GM18508 (cell line): ENCODE data around the gene CA7.
"Not testable (repeated sequence)": the region's sequence is repeated elsewhere in the genome, so short reads cannot be mapped to it uniquely, and the experiment has no call there.

Experiments used
- ATAC-seq: cut with Tn5 transposase; IDR thresholded peaks from one replicate; pipeline ENCODE4 v1.9.1; 2021; ENCODE audit warnings: moderate number of reproducible peaks; ENCODE audit not compliant: insufficient read depth, unreplicated experiment

Gene CA7

DNA sequence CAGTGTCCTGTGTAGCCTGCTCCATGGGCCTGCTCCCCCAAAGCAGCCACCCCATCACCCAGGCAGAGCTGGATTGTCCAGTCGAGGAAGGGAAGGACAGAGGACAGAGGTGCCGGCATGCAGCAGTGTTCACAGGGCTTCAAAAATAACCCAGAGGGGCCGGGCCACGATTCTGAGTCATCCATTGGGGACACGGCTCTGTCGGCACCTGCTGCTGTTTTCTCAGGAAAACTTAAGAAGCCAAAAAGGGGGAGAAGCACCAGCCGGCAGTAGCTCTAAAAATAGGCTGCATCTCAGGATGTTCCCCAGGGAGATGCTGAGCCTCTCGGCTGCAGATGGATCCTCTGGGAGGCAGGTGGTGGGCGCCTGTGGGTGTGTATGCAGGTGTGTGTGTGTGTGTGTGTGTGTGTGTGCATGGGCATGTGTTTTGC, 1.6 kb downstream of the CA7 start:
- ATAC-seq = no peak

DNA sequence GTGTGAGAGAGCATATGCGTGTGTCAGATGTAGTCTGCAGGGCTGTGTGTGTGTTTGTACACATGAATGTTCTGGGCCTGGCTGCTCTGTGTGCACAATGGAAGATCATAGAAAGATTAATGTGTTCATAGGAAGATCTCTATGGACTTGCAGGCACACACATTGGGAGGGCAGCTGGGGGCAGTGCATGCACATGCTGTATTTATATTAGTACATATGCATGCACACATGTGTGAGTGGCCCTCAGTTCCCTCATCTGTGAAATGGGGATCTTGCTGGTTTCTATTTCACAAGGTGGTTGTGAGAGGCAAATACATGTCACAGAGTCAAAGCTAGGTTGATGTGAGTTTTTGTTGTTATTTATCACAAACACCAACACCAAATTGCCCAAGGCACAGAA, 2.1 kb downstream of the CA7 start:
- no peak for ATAC-seq

DNA sequence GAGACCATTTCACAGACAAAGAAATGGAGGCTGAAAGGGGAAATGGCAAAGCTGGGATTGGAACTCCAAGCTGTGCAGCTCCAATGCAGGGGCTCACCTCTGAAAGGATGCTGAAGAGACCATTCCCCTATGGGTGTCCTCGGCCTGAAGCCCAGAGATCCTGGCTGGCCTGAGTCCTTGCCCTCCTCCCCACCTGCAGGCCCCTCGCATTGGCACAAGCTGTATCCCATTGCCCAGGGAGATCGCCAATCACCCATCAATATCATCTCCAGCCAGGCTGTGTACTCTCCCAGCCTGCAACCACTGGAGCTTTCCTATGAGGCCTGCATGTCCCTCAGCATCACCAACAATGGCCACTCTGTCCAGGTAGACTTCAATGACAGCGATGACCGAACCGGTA, 2.6 kb downstream of the CA7 start:
- no peak for ATAC-seq

DNA sequence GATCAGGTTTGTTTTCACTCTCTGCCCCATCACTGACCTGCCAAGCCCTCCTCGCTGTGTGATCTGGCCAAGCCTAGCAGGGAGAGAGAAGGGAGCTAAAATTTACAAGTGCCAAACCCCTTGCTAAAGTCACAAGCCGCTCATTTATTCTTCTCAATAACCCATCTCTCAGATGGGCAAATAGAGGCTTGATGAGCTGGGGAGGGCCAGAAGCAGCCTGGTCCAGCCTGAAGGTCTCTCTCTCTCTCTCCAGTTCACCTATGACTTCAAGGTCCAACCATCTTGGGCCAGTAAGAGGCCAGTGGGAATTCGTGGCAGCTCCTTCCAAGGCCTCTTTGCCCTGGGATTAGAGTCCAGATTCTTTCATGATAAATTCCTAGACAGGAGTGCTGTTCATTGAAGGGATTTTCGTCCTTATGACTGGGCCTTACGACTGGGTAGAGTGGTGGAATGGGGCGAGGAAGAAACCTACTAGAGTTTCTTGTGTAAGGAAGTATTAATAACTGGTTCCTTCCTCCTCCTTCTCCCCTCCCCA, 3.4 kb downstream of the CA7 start:
- ATAC-seq = no peak

DNA sequence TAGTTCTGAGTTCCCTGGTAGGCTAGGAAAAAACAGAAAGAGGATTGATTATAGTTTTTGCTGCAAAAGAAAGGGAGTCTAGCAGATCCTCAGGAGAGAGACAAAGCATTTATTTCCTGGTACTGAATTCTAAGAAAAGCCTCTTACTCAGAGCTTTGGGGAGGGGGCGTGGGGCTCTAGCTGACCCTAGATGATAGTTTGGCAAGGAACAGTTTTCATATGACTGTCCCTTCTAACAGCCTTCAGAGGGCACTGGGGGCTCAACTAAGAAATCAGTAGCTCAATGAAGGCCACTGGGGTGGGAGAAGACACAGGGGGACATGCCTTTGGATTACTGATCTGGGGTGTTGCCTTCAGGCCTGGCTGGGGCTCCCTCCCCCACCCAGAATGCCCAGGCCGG, 4.0 kb downstream of the CA7 start:
- no peak for ATAC-seq

DNA sequence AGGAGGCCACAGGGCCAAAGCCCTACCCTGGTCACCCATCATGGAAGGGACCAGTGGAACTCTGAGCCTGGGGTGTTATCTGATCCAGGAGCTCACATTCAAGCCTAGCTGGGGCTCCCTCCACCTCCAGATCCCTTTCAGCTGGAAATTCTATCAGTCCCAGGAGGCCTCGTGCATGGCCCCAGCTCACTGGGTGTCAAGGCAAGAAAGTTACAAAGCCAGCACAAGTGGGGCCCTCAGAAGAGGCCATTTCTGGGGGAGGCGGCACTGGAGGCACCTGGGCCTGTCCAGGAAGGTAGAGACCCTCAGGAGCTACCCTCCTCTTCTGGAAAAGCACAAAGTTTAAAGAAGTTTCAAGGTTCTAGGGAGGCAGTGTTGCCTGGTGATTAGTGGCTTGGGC, 4.8 kb downstream of the CA7 start:
- ATAC-seq = no peak

DNA sequence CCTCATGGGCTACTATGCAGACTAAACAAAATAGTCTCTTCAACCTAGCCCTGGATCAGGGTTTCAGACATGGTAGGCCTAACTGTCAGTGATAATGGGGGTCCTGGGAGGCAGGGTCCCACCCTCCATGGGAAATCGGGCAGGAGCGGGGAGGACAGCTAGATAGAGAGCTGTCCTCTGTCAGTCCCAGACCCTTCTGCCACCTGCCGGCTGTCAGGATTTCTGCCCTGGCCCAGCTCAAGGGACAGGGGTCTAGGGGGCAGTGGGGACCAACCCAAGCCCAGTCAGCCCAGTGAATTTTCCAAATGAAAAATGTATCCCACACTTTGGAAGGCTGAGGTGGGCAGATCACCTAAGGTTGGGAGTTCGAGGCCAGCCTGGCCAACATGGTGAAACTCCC, 5.3 kb downstream of the CA7 start:
- no peak for ATAC-seq

DNA sequence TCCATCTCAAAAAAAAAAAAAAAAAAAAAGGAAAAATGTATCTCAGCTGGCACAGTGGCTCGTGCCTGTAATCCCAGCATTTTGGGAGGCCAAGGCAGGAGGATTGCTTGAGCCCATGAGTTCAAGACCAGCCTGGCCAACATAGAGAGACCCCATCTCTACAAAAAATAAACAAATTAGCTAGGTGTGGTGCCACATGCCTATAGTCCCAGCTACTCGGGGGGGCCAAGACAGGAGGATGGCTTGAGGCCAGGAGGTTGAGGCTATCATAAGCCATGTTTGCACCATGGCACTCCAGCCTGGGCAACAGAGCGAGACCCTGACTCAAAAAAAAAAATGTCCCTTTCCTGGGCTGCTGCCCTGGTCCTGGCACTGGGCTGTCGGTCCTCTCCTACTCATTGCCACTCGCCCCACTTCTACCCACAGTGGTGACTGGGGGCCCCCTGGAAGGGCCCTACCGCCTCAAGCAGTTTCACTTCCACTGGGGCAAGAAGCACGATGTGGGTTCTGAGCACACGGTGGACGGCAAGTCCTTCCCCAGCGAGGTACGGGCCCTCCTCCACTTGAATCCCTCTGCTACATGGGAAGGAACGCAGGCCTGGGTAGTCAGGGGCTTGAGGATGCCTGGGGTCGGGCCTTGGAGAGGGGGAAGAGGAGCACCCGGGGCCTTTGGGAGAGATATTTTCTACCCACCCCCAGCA, 6.1 kb downstream of the CA7 start:
- no peak for ATAC-seq

DNA sequence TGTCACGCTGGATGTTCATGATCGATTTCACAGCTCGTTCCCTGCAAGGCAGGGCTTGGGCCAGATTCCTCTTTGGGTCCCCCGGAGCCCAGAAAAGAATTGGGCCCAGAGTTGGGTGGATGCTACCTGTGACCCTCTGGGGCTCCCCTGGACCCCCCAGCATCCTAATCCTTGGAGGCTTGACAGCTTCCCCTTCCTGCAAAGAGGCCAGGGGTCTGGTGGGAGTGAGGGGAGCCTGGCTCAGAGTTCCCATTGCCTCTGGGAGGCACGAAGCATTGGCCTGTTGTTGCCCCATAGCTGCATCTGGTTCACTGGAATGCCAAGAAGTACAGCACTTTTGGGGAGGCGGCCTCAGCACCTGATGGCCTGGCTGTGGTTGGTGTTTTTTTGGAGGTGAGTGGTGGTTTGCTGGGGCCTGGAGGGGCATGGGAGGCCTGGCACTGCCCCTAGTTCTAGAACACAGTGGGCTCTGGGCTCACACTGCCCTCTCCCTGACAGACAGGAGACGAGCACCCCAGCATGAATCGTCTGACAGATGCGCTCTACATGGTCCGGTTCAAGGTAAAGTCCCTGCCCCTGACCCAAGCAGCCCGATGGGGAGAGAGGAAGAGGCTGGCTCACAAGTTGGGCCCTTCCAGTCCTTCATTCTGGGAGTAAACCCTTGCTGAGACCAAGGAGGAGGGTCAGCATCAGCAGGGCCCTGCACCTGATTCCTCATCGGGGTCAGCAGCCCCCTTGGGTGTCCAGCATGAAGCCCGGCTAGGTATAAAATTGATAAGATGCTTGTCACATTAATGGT, 7.2 kb downstream of the CA7 start:
- ATAC-seq = no peak

DNA sequence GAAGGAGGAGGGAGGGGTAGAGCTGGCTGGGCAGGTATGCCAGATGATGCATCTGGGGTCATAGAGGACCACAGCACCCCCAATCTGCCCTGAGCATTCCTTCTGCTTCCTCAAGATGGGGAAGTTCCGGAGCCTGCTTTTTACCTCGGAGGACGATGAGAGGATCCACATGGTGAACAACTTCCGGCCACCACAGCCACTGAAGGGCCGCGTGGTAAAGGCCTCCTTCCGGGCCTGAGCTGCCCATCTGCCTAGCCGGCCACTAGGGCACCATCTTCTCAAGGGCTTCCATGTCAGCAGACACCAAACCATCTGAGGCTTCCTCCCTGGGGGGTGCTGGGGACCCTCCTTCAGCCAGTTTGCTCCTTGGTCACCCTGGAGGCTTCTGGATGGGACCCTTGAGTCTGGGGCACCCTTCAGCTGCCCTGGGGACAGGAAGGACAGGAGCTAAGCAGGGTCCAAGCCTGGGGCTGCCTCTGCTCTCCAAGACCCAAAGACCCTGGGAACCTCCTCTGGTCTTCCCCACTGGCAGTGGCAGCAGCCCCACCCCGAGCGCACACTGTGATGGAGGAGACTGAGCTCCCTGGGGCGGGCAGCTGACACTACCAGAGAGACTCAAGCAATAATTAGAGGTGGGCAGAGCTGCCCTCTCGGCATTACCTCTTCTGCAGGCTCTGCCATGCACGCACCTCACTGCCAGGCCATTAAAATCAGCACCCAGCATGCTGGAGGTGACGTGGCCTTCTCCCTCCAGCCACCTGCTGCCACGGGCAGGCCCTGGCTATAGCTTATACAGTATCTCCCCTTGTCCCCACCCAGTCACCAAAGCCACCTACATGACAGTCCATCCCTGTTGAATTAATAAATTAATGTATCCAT, 9.3 kb downstream of the CA7 start:
- ATAC-seq = no peak

DNA sequence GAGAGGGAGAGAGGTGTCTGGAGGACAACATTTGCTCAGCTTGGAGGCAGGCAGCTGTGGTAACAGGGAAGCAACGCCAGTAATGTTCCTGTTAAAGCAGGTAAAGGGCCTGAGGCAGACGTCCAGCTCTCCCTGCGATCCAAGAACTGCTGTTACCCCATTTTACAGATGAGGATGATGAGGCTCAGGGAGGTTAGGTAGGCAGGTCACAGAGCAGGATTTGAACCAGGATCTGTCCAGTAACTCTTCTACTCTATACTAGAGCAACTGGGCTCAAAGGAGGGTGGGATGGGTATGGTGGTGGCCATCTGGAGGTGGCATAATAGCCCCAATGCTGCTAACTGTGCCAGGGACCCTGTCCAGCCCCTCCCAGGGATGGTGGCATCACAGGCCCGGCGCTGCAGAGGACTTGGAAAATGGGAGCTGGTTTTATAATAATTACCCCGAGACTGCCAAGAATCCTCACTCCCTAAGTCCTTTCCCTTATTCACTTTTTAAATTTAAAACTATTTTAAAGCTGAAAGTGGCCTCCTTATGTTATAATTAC, 12.0 kb downstream of the CA7 start:
- no peak for ATAC-seq

DNA sequence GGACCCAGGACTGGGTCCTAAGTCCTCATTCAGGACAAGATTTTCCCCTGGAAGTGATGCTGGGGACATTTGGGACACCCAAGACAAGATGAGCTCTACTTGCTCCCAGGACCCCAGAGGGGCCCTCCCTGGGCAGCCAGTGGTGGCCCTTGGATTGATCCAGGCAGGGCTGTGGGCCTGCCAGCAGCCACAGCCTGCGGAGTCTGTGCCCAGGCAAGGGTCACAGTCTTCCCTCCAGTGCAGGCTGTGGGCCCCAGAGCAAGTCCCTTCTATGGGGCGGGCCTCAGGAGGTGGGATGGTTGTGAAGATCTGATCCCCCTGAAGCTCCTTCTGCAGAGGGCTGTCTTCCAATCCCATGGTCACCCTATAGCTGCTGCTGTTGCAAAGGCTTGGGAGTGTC, 12.6 kb downstream of the CA7 start:
- ATAC-seq = no peak

DNA sequence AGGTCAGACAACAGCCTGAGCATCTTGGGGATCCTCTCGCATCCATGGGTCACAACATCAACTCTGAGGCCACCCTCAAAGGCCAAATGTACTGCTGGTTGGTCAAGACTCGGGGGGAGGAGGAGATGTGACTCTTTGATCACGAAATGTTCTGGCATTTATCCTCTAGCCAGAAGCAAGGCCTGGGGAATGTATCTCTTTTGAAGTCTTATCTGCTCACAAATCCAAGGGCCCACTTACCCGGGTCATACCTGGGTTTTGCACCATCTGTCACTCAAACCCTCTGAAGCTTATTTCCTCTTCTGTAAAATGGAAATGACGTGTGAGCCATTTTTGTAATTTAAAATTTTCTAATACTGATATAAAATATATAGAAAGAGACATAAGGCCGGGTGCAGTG, 13.2 kb downstream of the CA7 start:
- no peak for ATAC-seq

DNA sequence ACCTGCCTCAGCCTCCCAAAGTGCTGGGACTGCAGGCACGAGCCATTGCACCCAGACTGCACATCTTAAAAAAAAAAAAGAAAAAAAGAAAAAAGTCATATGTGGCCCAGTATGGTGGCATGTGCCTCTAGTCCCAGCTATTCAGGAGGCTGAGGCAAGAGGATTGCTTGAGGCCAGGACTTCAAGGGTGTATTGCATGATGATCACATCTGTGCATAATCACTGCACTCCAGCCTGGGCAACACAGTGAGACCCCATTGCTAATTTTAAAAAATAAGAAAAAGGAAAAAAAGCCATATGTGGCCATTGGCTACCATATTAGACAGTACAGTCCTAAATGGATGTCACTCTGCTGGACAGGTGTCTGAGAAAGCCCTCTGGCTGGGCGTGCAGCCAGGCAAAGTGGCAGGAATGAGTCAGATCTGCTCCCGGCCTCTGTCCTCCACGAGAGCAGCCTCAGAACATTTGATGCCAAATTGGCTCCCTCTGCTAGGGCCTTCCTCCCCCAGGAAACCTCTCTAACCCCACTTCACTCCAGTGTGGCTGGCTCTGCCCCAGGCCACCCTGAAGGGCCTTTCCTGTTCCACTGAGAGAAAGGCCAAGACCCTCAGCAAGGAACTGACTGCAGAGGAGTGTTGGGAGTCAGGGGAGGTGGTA, 14.7 kb downstream of the CA7 start:
- ATAC-seq = no peak

DNA sequence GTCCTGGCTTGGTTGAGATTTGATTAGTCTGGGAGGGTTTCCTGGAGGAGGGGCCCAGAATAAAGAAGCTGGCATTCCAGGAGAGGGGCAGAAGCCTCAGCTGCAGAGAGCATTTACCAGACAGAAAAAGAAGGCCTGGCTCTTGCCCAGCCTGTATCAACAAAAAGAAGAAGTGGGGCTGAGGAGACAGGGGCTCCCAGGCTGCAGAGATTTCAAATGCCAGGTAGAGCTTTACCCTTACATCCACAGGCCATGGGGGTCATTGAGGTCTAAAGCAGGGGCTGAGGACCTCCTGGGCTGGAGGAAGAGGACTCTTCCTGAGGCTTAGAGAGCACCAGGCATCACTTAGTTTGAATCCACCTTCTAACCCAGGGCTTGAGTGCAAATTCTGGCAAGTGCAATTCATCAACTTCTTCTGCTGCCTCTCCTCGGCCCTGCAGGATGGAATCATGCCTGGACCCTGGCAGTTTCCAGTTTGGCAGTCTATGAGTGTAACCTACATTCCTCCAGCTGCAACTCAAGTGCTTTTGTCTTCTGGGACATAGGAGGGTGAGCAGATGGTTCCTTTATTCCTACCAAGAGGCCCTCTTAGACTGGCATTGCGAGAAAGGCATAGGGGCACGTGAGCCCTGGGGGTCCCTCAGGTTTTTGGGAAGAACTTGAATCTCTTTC, 15.3 kb downstream of the CA7 start:
- ATAC-seq = no peak

DNA sequence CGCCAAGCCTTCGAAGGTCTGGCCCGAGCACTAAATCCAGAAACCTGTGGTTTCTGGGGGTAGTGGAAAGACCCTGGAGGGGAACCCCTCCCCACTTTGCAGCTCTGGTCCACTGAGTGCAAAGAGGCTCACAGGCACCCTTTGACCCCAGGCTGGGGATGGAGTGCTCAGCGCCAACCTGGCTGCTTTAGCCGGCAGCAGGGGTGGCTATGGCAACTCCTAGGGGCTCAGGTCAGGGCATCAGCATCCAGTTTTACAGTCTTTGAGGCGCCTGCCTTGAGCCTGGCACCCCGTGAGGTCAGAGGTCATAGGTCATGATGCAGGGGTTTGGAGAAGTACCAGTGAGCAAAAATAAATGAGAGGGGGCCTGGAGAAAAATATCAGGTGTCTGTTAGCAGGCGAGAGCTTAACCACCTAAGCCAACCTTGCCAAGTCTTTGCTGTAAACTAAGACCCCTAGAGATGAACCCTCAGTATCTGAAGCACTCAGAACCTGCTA, 17.9 kb downstream of the CA7 start:
- ATAC-seq = no peak

DNA sequence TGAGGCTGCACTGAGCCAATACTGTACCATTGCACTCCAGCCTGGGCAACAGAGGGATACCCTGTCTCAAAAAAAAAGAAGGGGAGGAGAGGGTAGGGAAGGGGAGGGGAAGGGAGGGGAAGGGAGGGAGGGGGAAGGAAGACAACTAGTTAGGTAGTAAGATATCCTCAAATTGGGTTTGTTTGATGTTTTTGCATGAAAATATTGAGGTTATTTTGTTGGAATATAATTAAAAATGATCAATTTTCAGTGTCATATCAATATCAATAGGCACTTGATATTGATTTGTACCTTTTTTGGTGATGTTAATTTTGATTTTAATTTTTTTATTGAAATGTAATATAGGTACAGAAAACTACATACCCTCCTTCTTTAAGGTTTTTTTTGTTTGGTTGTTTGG, 19.5 kb downstream of the CA7 start:
- no peak for ATAC-seq

DNA sequence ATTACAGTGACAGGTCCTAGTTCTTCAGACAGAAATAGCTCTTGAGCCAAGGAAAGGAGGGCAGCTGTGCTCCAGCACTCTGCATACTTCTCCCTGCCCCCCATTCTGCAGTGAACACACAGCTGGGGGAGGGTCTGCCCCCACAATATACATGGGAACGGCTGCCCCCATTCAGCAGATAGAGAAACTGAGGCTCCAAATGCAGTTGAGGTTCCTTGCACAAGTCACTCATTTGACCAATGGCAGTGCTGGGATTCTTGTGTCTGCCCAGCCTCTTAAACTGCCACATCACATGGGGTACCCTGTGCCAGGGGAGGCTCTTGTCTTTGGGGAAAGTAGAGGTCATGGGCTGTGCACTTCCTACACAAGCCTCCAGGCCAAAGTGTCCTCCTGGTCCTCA, 25.2 kb downstream of the CA7 start:
- no peak for ATAC-seq

DNA sequence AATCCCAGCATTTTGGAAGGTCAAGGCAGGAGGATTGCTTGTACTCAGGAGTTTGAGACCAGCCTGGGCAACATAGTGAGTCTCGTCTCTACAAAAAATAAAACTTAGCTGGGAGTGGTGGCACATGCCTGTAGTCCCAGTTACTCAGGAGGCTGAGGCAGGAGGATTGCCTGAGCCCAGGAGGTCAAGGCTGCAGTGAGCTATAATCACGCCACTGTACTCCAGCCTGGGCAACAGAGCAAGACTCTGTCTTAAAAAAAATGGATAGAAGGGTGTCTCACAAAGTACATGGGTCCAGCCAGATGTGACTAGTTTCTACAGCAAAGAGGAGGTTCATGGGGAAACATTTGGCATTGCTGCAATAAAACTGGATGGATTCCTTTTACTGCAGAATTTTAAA, 27.1 kb downstream of the CA7 start:
- ATAC-seq = not testable (repeated sequence)
